GM12864 (cell line): Measurements from ENCODE around the gene SYVN1.

Experiments used
- DNase-seq: peaks from one replicate; pipeline ENCODE4 v3.0.0-alpha.2; 2011; ENCODE audit warnings: low read depth
- H3K4me3 ChIP-seq: 2 replicates; pipeline ENCODE4 v1.5.1; 2011; ENCODE audit warnings: mild to moderate bottlenecking, low read depth, low read length, control low read depth
- CTCF ChIP-seq: IDR thresholded peaks from 2 replicates; pipeline ENCODE4 v1.5.1; 2011; ENCODE audit warnings: low read depth, mild to moderate bottlenecking, moderate library complexity, low read length, control low read depth, inconsistent platforms; ENCODE audit errors: missing control alignments

Gene SYVN1

GRCh38 chr11:65090628-65091027 lies 43.7 kb downstream of the SYVN1 start:
- no peak for TF ChIP-seq CTCF
- no peak for DNase-seq

DNA sequence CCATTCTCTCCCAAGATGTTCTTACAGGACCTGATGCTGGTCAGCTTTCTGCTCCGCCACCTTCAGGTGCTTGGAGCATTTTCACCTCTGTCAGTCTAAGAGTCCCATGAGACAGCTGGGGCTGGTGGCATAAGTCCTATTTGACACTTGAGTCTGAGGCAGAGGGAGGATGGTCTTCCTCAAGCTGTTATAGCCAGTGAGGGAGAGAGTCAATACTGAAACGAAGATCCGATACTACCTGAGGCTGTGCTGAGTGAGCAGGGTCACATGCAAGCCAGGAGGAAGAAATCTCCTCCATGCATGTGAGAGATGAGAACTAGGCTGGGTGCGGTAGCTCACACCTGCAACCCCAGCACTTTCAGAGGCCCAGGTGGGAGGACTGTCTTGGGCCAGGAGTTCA lies 44.7 kb downstream of the SYVN1 start:
- no peak for DNase-seq
- H3K4me3 ChIP-seq, result no peak overlapping the region
- TF ChIP-seq CTCF, result no peak

More at GRCh38 chr11:65090628-65091027, 43.7 kb downstream of the SYVN1 start:
- no peak overlapping the region for H3K4me3 ChIP-seq

GRCh38 chr11:65087827-65088226 lies 46.5 kb downstream of the SYVN1 start:
- TF ChIP-seq CTCF, result no peak
- H3K4me3 ChIP-seq, result no peak overlapping the region
- DNase-seq, result no peak

- no peak for TF ChIP-seq CTCF
- no peak overlapping the region for H3K4me3 ChIP-seq
- no peak for DNase-seq
Observed at GRCh38 chr11:65087216-65087615, 47.1 kb downstream of the SYVN1 start.

GRCh38 chr11:65086809-65087208 lies 47.5 kb downstream of the SYVN1 start:
- H3K4me3 ChIP-seq, result no peak overlapping the region
- no peak for TF ChIP-seq CTCF
- no peak for DNase-seq

DNA sequence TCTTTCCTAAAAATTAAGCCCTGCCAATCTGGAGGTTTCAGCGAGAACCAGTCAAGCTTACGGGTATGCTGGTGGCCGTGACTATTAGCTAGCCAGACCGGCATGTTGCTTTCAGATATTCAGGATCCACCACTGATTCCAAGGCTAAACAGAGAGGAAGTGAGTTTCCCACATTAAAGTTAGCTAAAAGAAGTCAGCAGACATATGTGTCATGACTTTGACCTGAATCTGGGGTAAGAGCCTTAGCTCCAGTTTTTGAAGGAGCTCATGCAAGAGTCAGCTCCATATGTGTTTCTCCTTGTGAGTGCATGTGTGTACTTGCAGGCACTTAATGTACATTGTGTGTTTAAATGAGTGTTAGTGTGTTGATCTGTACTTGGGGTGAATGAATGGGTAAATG lies 48.9 kb downstream of the SYVN1 start:
- TF ChIP-seq CTCF, result no peak
- no peak overlapping the region; the same call in 1 of the 2 replicates for H3K4me3 ChIP-seq
- DNase-seq, result no peak

DNA sequence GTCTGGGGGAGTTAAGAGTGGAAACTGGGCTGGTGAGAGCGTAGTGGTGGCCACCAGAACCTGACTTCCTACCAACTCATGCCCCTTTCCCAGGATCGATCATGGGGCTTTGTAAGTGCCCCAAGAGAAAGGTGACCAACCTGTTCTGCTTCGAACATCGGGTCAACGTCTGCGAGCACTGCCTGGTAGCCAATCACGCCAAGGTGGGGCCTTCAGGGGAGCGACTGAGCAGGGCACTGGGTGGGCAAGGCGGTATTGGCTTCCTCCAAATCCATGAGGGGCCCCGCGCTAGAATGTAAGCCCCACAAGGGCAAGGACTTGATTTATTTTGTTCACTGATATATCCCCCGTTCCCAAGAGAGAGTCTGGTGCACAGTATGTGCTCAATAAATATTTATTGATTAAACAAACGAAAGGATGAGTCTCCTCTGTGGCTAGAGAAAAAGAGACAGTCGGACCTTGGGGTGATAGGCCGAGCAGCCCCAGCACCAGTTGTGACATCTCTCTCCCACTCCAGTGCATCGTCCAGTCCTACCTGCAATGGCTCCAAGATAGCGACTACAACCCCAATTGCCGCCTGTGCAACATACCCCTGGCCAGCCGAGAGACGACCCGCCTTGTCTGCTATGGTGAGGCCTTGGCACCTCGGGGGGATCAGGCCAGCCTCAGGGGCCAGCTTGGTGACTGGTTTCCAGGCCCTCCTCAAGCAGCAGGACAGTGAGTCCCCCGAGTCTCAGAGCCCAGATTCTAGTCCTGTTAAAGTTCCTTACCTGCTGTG lies 49.5 kb downstream of the SYVN1 start:
- TF ChIP-seq CTCF, result no peak
- no peak for DNase-seq
- H3K4me3 ChIP-seq, result peak overlapping the region; percentile 92
